Effector memory CD8-positive, alpha-beta T cell (primary cell): ENCODE results near the gene TBC1D1.
A peak's percentile ranks its signal among the peaks of the same experiment; 100 is the strongest.

Source experiments
- ATAC-seq: fragments of 150-1000 bp; cut with Tn5 transposase; replicated peaks from 2 replicates; pipeline ENCODE4 v1.10.0; 2021; ENCODE audit warnings: mild to moderate bottlenecking, moderate library complexity
- DNase-seq, 3 experiments: peaks; one replicate each; pipeline ENCODE4 v3.0.0; 2021
- H3K27ac Mint-ChIP-seq, 2 donors: one replicate each; pipeline ENCODE4 v1.8.0; 2022; ENCODE audit warnings: mild to moderate bottlenecking in 2 of 2, mixed read lengths in 2 of 2, moderate library complexity in 2 of 2
- H3K27me3 Mint-ChIP-seq, 2 donors: one replicate each; pipeline ENCODE4 v1.8.0; 2022; ENCODE audit warnings: mixed read lengths in 2 of 2
- H3K36me3 Mint-ChIP-seq: one replicate; pipeline ENCODE4 v1.8.0; 2022; ENCODE audit warnings: mild to moderate bottlenecking, moderate library complexity, mixed read lengths; ENCODE audit not compliant: insufficient read depth
- H3K4me1 Mint-ChIP-seq, 2 donors: one replicate each; pipeline ENCODE4 v1.8.0; 2022; ENCODE audit warnings: low read depth in 2 of 2, mixed read lengths in 2 of 2
- H3K4me3 Mint-ChIP-seq, 2 donors: one replicate each; pipeline ENCODE4 v1.8.0; 2022; ENCODE audit warnings: mild to moderate bottlenecking in 2 of 2, mixed read lengths in 2 of 2, moderate library complexity in 2 of 2
- H3K9me3 Mint-ChIP-seq, 2 donors: one replicate each; pipeline ENCODE4 v1.8.0; 2022; ENCODE audit warnings: mixed read lengths in 2 of 2

The TBC1D1 gene

GRCh38 chr4:38001927-38002326, 111.0 kb downstream of the TBC1D1 start:
- Mint-ChIP-seq H3K4me3 (no peak overlapping the region), H3K27ac (peak overlapping the region in 1 of 2 donors; percentile 30), H3K9me3 (no peaks in the 10 kb centered on the region), H3K36me3 (no peaks in the 10 kb centered on the region), H3K27me3 (no peaks in the 10 kb centered on the region), H3K4me1 (peaks cover 24 to 45% of the 10 kb centered on the region in 2 donors)
- ATAC-seq (no peak), DNase-seq (no peak)

GRCh38 chr4:38002451-38003071, 111.7 kb downstream of the TBC1D1 start:
- H3K27ac Mint-ChIP-seq = peak overlapping the region; percentile 30 to 82
- H3K9me3 Mint-ChIP-seq = no peaks in the 10 kb centered on the region
- DNase-seq (no peak), ATAC-seq (peak; percentile 57)
- H3K27me3 Mint-ChIP-seq = no peaks in the 10 kb centered on the region
- H3K4me3 Mint-ChIP-seq = peak overlapping the region; percentile 33 to 59
- no peaks in the 10 kb centered on the region for H3K36me3 Mint-ChIP-seq
- peaks cover 26 to 47% of the 10 kb centered on the region in 2 donors for H3K4me1 Mint-ChIP-seq

- Mint-ChIP-seq H3K27ac (peak overlapping the region; percentile 30 to 82), H3K9me3 (no peaks in the 10 kb centered on the region), H3K27me3 (no peaks in the 10 kb centered on the region), H3K4me1 (peaks cover 28 to 48% of the 10 kb centered on the region in 2 donors), H3K4me3 (peak overlapping the region; percentile 33 to 59), H3K36me3 (no peaks in the 10 kb centered on the region)
- ATAC-seq (peak; percentile 99), DNase-seq (peak; percentile 8 to 33 (median 9))
Observed at GRCh38 chr4:38003102-38003501, 112.2 kb downstream of the TBC1D1 start.

GRCh38 chr4:38003628-38004027, 112.7 kb downstream of the TBC1D1 start:
- Mint-ChIP-seq H3K27ac (peak overlapping the region; percentile 30 to 82), H3K9me3 (no peaks in the 10 kb centered on the region), H3K36me3 (no peaks in the 10 kb centered on the region), H3K27me3 (no peaks in the 10 kb centered on the region), H3K4me3 (peak overlapping the region in 1 of 2 donors; percentile 59), H3K4me1 (peaks cover 32 to 42% of the 10 kb centered on the region in 2 donors)
- DNase-seq (no peak), ATAC-seq (no peak)

- ATAC-seq = no peak
- Mint-ChIP-seq H3K4me1 (peaks cover 32 to 38% of the 10 kb centered on the region in 2 donors), H3K27me3 (no peaks in the 10 kb centered on the region), H3K36me3 (no peaks in the 10 kb centered on the region), H3K9me3 (no peaks in the 10 kb centered on the region), H3K27ac (no peak overlapping the region), H3K4me3 (no peak overlapping the region)
- DNase-seq = no peak
Observed at GRCh38 chr4:38004062-38004461, 113.2 kb downstream of the TBC1D1 start.

GRCh38 chr4:38004887-38005286, 114.0 kb downstream of the TBC1D1 start:
- Mint-ChIP-seq H3K4me3 (no peak overlapping the region), H3K4me1 (peaks cover 32 to 37% of the 10 kb centered on the region in 2 donors), H3K9me3 (no peaks in the 10 kb centered on the region), H3K27me3 (no peaks in the 10 kb centered on the region), H3K27ac (peak overlapping the region in 1 of 2 donors; percentile 77), H3K36me3 (no peaks in the 10 kb centered on the region)
- ATAC-seq = no peak
- no peak for DNase-seq

GRCh38 chr4:38005637-38006036, 114.8 kb downstream of the TBC1D1 start:
- Mint-ChIP-seq H3K27me3 (no peaks in the 10 kb centered on the region), H3K9me3 (no peaks in the 10 kb centered on the region), H3K4me1 (peaks cover 36 to 37% of the 10 kb centered on the region in 2 donors), H3K36me3 (no peaks in the 10 kb centered on the region), H3K4me3 (no peak overlapping the region), H3K27ac (peak overlapping the region in 1 of 2 donors; percentile 77)
- ATAC-seq (no peak), DNase-seq (no peak)

- H3K4me1 Mint-ChIP-seq = peaks cover 32 to 36% of the 10 kb centered on the region in 2 donors
- DNase-seq (no peak), ATAC-seq (no peak)
- no peaks in the 10 kb centered on the region for H3K27me3 Mint-ChIP-seq
- H3K4me3 Mint-ChIP-seq = no peak overlapping the region
- no peaks in the 10 kb centered on the region for H3K9me3 Mint-ChIP-seq
- no peaks in the 10 kb centered on the region for H3K36me3 Mint-ChIP-seq
- no peak overlapping the region for H3K27ac Mint-ChIP-seq
Observed at GRCh38 chr4:38007645-38008044, 116.8 kb downstream of the TBC1D1 start.

- Mint-ChIP-seq H3K9me3 (no peaks in the 10 kb centered on the region), H3K36me3 (no peaks in the 10 kb centered on the region), H3K4me1 (peaks cover 26 to 28% of the 10 kb centered on the region in 2 donors), H3K27ac (no peak overlapping the region), H3K27me3 (no peaks in the 10 kb centered on the region), H3K4me3 (no peak overlapping the region)
- no peak for DNase-seq
- no peak for ATAC-seq
Observed at GRCh38 chr4:38008571-38009021, 117.7 kb downstream of the TBC1D1 start.

- DNase-seq (no peak), ATAC-seq (no peak)
- H3K27ac Mint-ChIP-seq = no peak overlapping the region
- H3K4me3 Mint-ChIP-seq = no peak overlapping the region
- no peaks in the 10 kb centered on the region for H3K9me3 Mint-ChIP-seq
- peaks cover 24 to 26% of the 10 kb centered on the region in 2 donors for H3K4me1 Mint-ChIP-seq
- no peaks in the 10 kb centered on the region for H3K27me3 Mint-ChIP-seq
- peaks cover 3% of the 10 kb centered on the region for H3K36me3 Mint-ChIP-seq
Observed at GRCh38 chr4:38009421-38009820, 118.5 kb downstream of the TBC1D1 start.

- peaks cover 3% of the 10 kb centered on the region for H3K36me3 Mint-ChIP-seq
- DNase-seq (no peak), ATAC-seq (no peak)
- no peak overlapping the region for H3K27ac Mint-ChIP-seq
- peaks cover 19 to 23% of the 10 kb centered on the region in 2 donors for H3K4me1 Mint-ChIP-seq
- no peak overlapping the region for H3K4me3 Mint-ChIP-seq
- H3K27me3 Mint-ChIP-seq = no peaks in the 10 kb centered on the region
- no peaks in the 10 kb centered on the region for H3K9me3 Mint-ChIP-seq
Observed at GRCh38 chr4:38009949-38010348, 119.1 kb downstream of the TBC1D1 start.

GRCh38 chr4:38011511-38012162, 120.8 kb downstream of the TBC1D1 start:
- DNase-seq = no peak
- no peaks in the 10 kb centered on the region for H3K27me3 Mint-ChIP-seq

GRCh38 chr4:38013461-38014366, 122.8 kb downstream of the TBC1D1 start:
- Mint-ChIP-seq H3K27me3 (no peaks in the 10 kb centered on the region), H3K4me3 (no peak overlapping the region), H3K9me3 (no peaks in the 10 kb centered on the region), H3K36me3 (peaks cover 17% of the 10 kb centered on the region), H3K4me1 (peaks cover 5 to 7% of the 10 kb centered on the region in 2 donors), H3K27ac (no peak overlapping the region)
- no peak for DNase-seq
- no peak for ATAC-seq

More at GRCh38 chr4:38011511-38012162, 120.8 kb downstream of the TBC1D1 start:
- peak overlapping the region in 1 of 2 donors; percentile 20 for H3K27ac Mint-ChIP-seq
- peaks cover 15 to 16% of the 10 kb centered on the region in 2 donors for H3K4me1 Mint-ChIP-seq
- H3K36me3 Mint-ChIP-seq = peaks cover 17% of the 10 kb centered on the region
- H3K9me3 Mint-ChIP-seq = no peaks in the 10 kb centered on the region
- H3K4me3 Mint-ChIP-seq = no peak overlapping the region
- ATAC-seq = no peak
